ENCODE data around the gene ARPP19.
A peak's percentile ranks its signal among the peaks of the same experiment; 100 is the strongest.
"Not testable (repeated sequence)": the region's sequence is repeated elsewhere in the genome, so short reads cannot be mapped to it uniquely, and the experiment has no call there.

The ARPP19 gene

GRCh38 chr15:52552303-52552702 is 16.5 kb downstream of the ARPP19 start:
- Histone ChIP-seq H3K27ac (ENCODE audit: low read depth, low read length) (no peak overlapping the region), H3K4me3 (ENCODE audit: low read depth in 1 of 5, low read length in 5 of 5) (no peak overlapping the region), H3K27me3 (ENCODE audit: control insufficient read depth in 5 of 5, insufficient read depth in 4 of 5, low read length in 5 of 5) (no peaks in the 10 kb centered on the region), H3K9me3 (ENCODE audit: control insufficient read depth in 5 of 5, low read length in 5 of 5) (no peaks in the 10 kb centered on the region), H3K9ac (ENCODE audit: low read length in 5 of 5) (no peak overlapping the region), H3K36me3 (ENCODE audit: control insufficient read depth in 5 of 5, insufficient read depth in 5 of 5, low read length in 5 of 5) (peaks cover 24 to 38% (median 32%) of the 10 kb centered on the region in 5 donors), H3K4me1 (ENCODE audit: control insufficient read depth in 5 of 5, insufficient read depth in 5 of 5, low read length in 5 of 5) (peaks cover 0 to 15% (median 7%) of the 10 kb centered on the region in 5 donors)

- Histone ChIP-seq H3K27me3 (ENCODE audit: control insufficient read depth in 5 of 5, insufficient read depth in 4 of 5, low read length in 5 of 5) (no peaks in the 10 kb centered on the region), H3K4me1 (ENCODE audit: control insufficient read depth in 5 of 5, insufficient read depth in 5 of 5, low read length in 5 of 5) (peaks cover 0 to 10% (median 5%) of the 10 kb centered on the region in 5 donors), H3K9me3 (ENCODE audit: control insufficient read depth in 5 of 5, low read length in 5 of 5) (no peaks in the 10 kb centered on the region), H3K9ac (ENCODE audit: low read length in 5 of 5) (no peak overlapping the region), H3K36me3 (ENCODE audit: control insufficient read depth in 5 of 5, insufficient read depth in 5 of 5, low read length in 5 of 5) (peaks cover 24 to 40% (median 35%) of the 10 kb centered on the region in 5 donors), H3K4me3 (ENCODE audit: low read depth in 1 of 5, low read length in 5 of 5) (no peak overlapping the region), H3K27ac (ENCODE audit: low read depth, low read length) (no peak overlapping the region)
Measured at GRCh38 chr15:52551762-52552161, 17.1 kb downstream of the ARPP19 start.

DNA sequence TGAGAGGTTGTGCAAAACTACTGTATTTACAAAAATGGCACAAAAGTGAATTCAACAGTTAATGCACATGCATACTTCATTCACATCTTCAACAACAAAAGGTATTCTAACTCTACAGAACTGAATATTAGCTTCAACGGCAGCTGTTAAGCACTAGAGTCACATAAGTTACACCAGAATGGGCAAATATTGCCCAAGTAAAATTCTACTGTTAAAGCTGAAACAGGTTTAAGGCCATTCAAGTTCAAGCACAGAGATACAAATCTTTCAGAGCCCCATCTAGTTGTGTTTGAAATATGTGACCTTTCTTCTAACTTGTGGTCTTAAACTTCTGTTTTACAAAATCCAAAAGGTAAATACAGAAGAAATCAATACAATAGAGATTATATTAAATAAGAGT is 17.6 kb downstream of the ARPP19 start:
- H3K9me3 ChIP-seq (ENCODE audit: control insufficient read depth in 5 of 5, low read length in 5 of 5); H3K4me3 ChIP-seq (ENCODE audit: low read depth in 1 of 5, low read length in 5 of 5); H3K9ac ChIP-seq (ENCODE audit: low read length in 5 of 5); H3K27me3 ChIP-seq (ENCODE audit: control insufficient read depth in 5 of 5, insufficient read depth in 4 of 5, low read length in 5 of 5); H3K4me1 ChIP-seq (ENCODE audit: control insufficient read depth in 5 of 5, insufficient read depth in 5 of 5, low read length in 5 of 5); H3K27ac ChIP-seq (ENCODE audit: low read depth, low read length): not testable (repeated sequence)
- H3K36me3 ChIP-seq (ENCODE audit: control insufficient read depth in 5 of 5, insufficient read depth in 5 of 5, low read length in 5 of 5), result peaks cover 29 to 43% (median 40%) of the 10 kb centered on the region in 5 donors

GRCh38 chr15:52546031-52546751 is 22.6 kb downstream of the ARPP19 start:
- peaks cover 0 to 3% (median 0%) of the 10 kb centered on the region in 5 donors for H3K4me1 ChIP-seq (ENCODE audit: control insufficient read depth in 5 of 5, insufficient read depth in 5 of 5, low read length in 5 of 5)
- no peaks in the 10 kb centered on the region for H3K27me3 ChIP-seq (ENCODE audit: control insufficient read depth in 5 of 5, insufficient read depth in 4 of 5, low read length in 5 of 5)
- no peak overlapping the region for H3K9ac ChIP-seq (ENCODE audit: low read length in 5 of 5)
- H3K36me3 ChIP-seq (ENCODE audit: control insufficient read depth in 5 of 5, insufficient read depth in 5 of 5, low read length in 5 of 5), result peaks cover 24 to 36% (median 34%) of the 10 kb centered on the region in 5 donors
- H3K9me3 ChIP-seq (ENCODE audit: control insufficient read depth in 5 of 5, low read length in 5 of 5), result no peaks in the 10 kb centered on the region
- no peak overlapping the region for H3K4me3 ChIP-seq (ENCODE audit: low read depth in 1 of 5, low read length in 5 of 5)
- H3K27ac ChIP-seq (ENCODE audit: low read depth, low read length), result no peak overlapping the region

DNA sequence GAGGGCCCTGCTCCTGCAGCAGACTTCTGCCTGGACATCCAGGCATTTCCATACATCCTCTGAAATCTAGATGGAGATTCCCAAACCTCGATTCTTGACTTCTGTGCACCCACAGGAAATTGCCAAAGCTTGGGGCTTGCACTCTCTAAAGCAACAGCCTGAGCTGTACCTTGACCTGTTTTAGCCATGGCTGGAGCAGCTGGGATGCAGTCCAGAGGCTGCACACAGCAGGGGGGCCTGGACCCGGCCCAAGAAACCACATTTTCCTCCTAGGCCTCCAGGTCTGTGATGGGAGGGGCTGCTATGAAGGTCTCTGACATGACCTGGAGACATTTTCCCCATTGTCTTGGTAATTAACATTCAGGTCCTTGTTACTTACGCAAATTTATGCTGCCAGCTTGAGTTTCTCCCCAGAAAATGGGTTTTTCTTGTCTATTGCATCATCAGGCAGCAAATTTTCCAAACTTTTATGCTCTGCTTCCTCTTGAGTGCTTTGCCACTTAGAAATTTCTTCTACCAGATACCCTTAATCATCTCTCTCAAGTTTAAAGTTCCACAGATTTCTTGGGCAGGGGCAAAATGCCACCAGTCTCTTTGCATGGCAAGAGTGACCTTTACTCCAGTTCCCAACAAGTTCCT is 28.3 kb downstream of the ARPP19 start:
- H3K9me3 ChIP-seq (ENCODE audit: control insufficient read depth in 5 of 5, low read length in 5 of 5), result no peaks in the 10 kb centered on the region
- H3K27me3 ChIP-seq (ENCODE audit: control insufficient read depth in 5 of 5, insufficient read depth in 4 of 5, low read length in 5 of 5), result no peaks in the 10 kb centered on the region
- H3K4me1 ChIP-seq (ENCODE audit: control insufficient read depth in 5 of 5, insufficient read depth in 5 of 5, low read length in 5 of 5), result no peaks in the 10 kb centered on the region
- H3K9ac ChIP-seq (ENCODE audit: low read length in 5 of 5), result no peak overlapping the region
- no peak overlapping the region for H3K4me3 ChIP-seq (ENCODE audit: low read depth in 1 of 5, low read length in 5 of 5)
- no peaks in the 10 kb centered on the region for H3K36me3 ChIP-seq (ENCODE audit: control insufficient read depth in 5 of 5, insufficient read depth in 5 of 5, low read length in 5 of 5)
- no peak overlapping the region for H3K27ac ChIP-seq (ENCODE audit: low read depth, low read length)

DNA sequence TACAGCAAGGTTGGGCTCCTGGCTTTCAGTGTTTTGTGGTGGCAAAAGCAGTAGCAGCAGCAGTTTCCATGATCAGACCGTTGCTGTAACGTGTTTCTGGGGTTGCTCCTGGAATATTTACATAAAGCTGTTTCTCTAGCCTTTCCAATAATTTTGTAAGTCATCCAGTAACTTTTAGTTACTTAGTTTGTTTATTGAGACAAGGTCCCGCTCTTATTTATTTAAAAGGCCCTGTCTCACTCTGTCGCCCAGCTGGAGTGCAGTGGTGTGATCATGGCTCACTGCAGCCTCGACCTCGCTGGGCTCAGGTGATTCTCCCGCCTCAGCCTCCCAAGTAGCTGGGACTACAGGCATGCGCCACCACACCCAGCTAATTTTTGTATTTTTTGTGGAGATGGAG is 31.4 kb downstream of the ARPP19 start:
- H3K4me3 ChIP-seq (ENCODE audit: low read depth in 1 of 5, low read length in 5 of 5), result no peak overlapping the region
- H3K4me1 ChIP-seq (ENCODE audit: control insufficient read depth in 5 of 5, insufficient read depth in 5 of 5, low read length in 5 of 5), result no peaks in the 10 kb centered on the region
- no peaks in the 10 kb centered on the region for H3K9me3 ChIP-seq (ENCODE audit: control insufficient read depth in 5 of 5, low read length in 5 of 5)
- H3K9ac ChIP-seq (ENCODE audit: low read length in 5 of 5), result no peak overlapping the region
- H3K27me3 ChIP-seq (ENCODE audit: control insufficient read depth in 5 of 5, insufficient read depth in 4 of 5, low read length in 5 of 5), result peaks cover 0 to 3% (median 0%) of the 10 kb centered on the region in 5 donors
- no peak overlapping the region for H3K27ac ChIP-seq (ENCODE audit: low read depth, low read length)
- H3K36me3 ChIP-seq (ENCODE audit: control insufficient read depth in 5 of 5, insufficient read depth in 5 of 5, low read length in 5 of 5), result no peaks in the 10 kb centered on the region

GRCh38 chr15:52532427-52532826 is 36.4 kb downstream of the ARPP19 start:
- Histone ChIP-seq H3K27me3 (ENCODE audit: control insufficient read depth in 5 of 5, insufficient read depth in 4 of 5, low read length in 5 of 5) (peaks cover 0 to 7% (median 0%) of the 10 kb centered on the region in 5 donors), H3K4me3 (ENCODE audit: low read depth in 1 of 5, low read length in 5 of 5) (no peak overlapping the region)

GRCh38 chr15:52529940-52530339 is 38.9 kb downstream of the ARPP19 start:
- H3K27ac ChIP-seq (ENCODE audit: low read depth, low read length), result no peak overlapping the region
- H3K36me3 ChIP-seq (ENCODE audit: control insufficient read depth in 5 of 5, insufficient read depth in 5 of 5, low read length in 5 of 5), result no peaks in the 10 kb centered on the region
- no peaks in the 10 kb centered on the region for H3K9me3 ChIP-seq (ENCODE audit: control insufficient read depth in 5 of 5, low read length in 5 of 5)
- peak overlapping the region in 3 of 5 donors; percentile 30 to 79 (median 72) for H3K9ac ChIP-seq (ENCODE audit: low read length in 5 of 5)
- H3K27me3 ChIP-seq (ENCODE audit: control insufficient read depth in 5 of 5, insufficient read depth in 4 of 5, low read length in 5 of 5), result peaks cover 0 to 6% (median 0%) of the 10 kb centered on the region in 5 donors
- H3K4me3 ChIP-seq (ENCODE audit: low read depth in 1 of 5, low read length in 5 of 5), result peak overlapping the region; percentile 55 to 80 (median 78)
- H3K4me1 ChIP-seq (ENCODE audit: control insufficient read depth in 5 of 5, insufficient read depth in 5 of 5, low read length in 5 of 5), result peaks cover 0 to 24% (median 21%) of the 10 kb centered on the region in 5 donors

More at GRCh38 chr15:52532427-52532826, 36.4 kb downstream of the ARPP19 start:
- H3K36me3 ChIP-seq (ENCODE audit: control insufficient read depth in 5 of 5, insufficient read depth in 5 of 5, low read length in 5 of 5), result no peaks in the 10 kb centered on the region
- H3K4me1 ChIP-seq (ENCODE audit: control insufficient read depth in 5 of 5, insufficient read depth in 5 of 5, low read length in 5 of 5), result peaks cover 0 to 23% (median 19%) of the 10 kb centered on the region in 5 donors
- H3K27ac ChIP-seq (ENCODE audit: low read depth, low read length), result no peak overlapping the region
- no peaks in the 10 kb centered on the region for H3K9me3 ChIP-seq (ENCODE audit: control insufficient read depth in 5 of 5, low read length in 5 of 5)
- no peak overlapping the region for H3K9ac ChIP-seq (ENCODE audit: low read length in 5 of 5)

DNA sequence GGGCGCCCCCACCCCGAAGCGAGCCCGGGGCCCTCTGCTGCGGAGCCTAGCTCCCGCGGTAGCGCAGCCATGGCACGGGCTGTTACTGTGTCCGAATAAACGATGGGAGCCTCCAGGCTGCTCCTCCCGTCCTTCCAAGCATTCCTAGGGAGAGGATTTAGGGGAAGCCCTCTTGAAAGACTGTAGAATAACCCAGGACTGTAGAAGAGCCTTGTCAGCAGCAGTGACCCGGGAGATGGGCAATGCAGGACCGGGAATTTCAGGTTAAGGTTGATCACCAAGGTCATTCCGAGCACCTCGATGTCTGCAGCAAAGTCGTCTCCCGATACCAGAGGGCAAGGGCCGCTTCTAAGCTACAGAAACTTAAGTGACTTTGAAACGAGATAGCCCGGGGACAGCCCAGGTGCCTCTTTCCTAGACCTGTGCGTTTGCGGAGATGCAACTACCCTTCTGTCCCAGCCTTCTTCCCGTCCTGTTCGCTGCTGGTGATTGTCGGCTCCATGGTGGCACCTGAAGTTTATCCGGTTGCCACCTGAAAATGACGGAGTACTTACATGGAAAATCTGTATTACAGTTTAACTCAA is 39.4 kb downstream of the ARPP19 start:
- peak overlapping the region; percentile 55 to 80 (median 78) for H3K4me3 ChIP-seq (ENCODE audit: low read depth in 1 of 5, low read length in 5 of 5)
- peaks cover 0 to 6% (median 0%) of the 10 kb centered on the region in 5 donors for H3K27me3 ChIP-seq (ENCODE audit: control insufficient read depth in 5 of 5, insufficient read depth in 4 of 5, low read length in 5 of 5)
- no peaks in the 10 kb centered on the region for H3K36me3 ChIP-seq (ENCODE audit: control insufficient read depth in 5 of 5, insufficient read depth in 5 of 5, low read length in 5 of 5)
- H3K4me1 ChIP-seq (ENCODE audit: control insufficient read depth in 5 of 5, insufficient read depth in 5 of 5, low read length in 5 of 5), result peaks cover 0 to 24% (median 21%) of the 10 kb centered on the region in 5 donors
- H3K27ac ChIP-seq (ENCODE audit: low read depth, low read length), result no peak overlapping the region
- H3K9me3 ChIP-seq (ENCODE audit: control insufficient read depth in 5 of 5, low read length in 5 of 5), result no peaks in the 10 kb centered on the region
- peak overlapping the region in 4 of 5 donors; percentile 72 to 85 (median 80) for H3K9ac ChIP-seq (ENCODE audit: low read length in 5 of 5)

Data from subcutaneous abdominal adipose tissue (tissue), 5 donors.